HL-60 (cell line): ENCODE data around the gene DNLZ.
"Not testable (repeated sequence)": the region's sequence is repeated elsewhere in the genome, so short reads cannot be mapped to it uniquely, and the experiment has no call there.

Source experiments
- DNase-seq, 2 experiments: peaks; one replicate each; pipeline ENCODE4 v3.0.0-alpha.2; 2010 to 2020; ENCODE audit warnings: low read depth in 1 of 2, low spot score in 1 of 2
- H3K27ac ChIP-seq: fragments of 250-450 bp; sonication (Bioruptor Pico); replicated peaks from 2 replicates; pipeline ENCODE4 v1.5.1; 2020; ENCODE audit warnings: mild to moderate bottlenecking, moderate library complexity
- H3K27me3 ChIP-seq: fragments of 250-450 bp; sonication (Bioruptor Pico); 2 replicates; pipeline ENCODE4 v1.5.1; 2021; ENCODE audit warnings: mild to moderate bottlenecking, moderate library complexity; ENCODE audit not compliant: insufficient read depth, poor library complexity, severe bottlenecking
- H3K4me3 ChIP-seq: replicated peaks from 2 replicates; pipeline ENCODE4 v1.5.1; 2011; ENCODE audit warnings: mild to moderate bottlenecking, control low read depth, low read length; ENCODE audit not compliant: insufficient read depth
- CTCF ChIP-seq: IDR thresholded peaks from one replicate; pipeline ENCODE4 v1.5.1; 2011; ENCODE audit warnings: low read length, control low read depth, inconsistent platforms; ENCODE audit not compliant: insufficient read depth
- GABPA ChIP-seq: IDR thresholded peaks from 2 replicates; pipeline ENCODE4 v1.6.1; 2012; ENCODE audit warnings: low read depth
- POLR2AphosphoS5 ChIP-seq: IDR thresholded peaks from 2 replicates; pipeline ENCODE4 v1.6.1; 2012; ENCODE audit warnings: low read depth
- REST ChIP-seq: IDR thresholded peaks from 2 replicates; pipeline ENCODE4 v1.6.1; 2012; ENCODE audit warnings: low read depth; ENCODE audit not compliant: insufficient replicate concordance
- SPI1 ChIP-seq: IDR thresholded peaks from 2 replicates; pipeline ENCODE4 v1.6.1; 2012; ENCODE audit warnings: low read depth, mild to moderate bottlenecking, borderline replicate concordance

The DNLZ gene

GRCh38 chr9:136410500-136411287, 47.1 kb upstream of the DNLZ start, which contains the start of the genes ENTR1 and PMPCA:
Gene ENTR1, minus strand, starts transcription at chr9:136410614. Its CDS starts 217 bp downstream, at chr9:136410397.
Gene PMPCA, plus strand, starts transcription at chr9:136410658. Its CDS starts 11 bp downstream, at chr9:136410669.
- TF ChIP-seq SPI1 (peak; percentile 68; the same call in 1 of the 2 replicates), POLR2AphosphoS5 (peak; percentile 89), REST (no peak), GABPA (peak; percentile 89), CTCF (no peak)
- H3K27ac ChIP-seq: peak within 1 kb of the TSS; percentile 84
- no peaks in the 10 kb centered on the region for H3K27me3 ChIP-seq
- H3K4me3 ChIP-seq: peak within 1 kb of the TSS; percentile 85
- peak; percentile 89 to 92 for DNase-seq

- peak; percentile 37 to 52 for DNase-seq
- Histone ChIP-seq H3K27ac (peak overlapping the region; percentile 71), H3K4me3 (peak overlapping the region; percentile 66), H3K27me3 (no peaks in the 10 kb centered on the region)
- TF ChIP-seq GABPA (no peak), SPI1 (no peak), POLR2AphosphoS5 (no peak), REST (no peak), CTCF (no peak)
Observed at GRCh38 chr9:136409557-136410455, 46.3 kb upstream of the DNLZ start.

GRCh38 chr9:136407911-136408310, 44.4 kb upstream of the DNLZ start:
- Histone ChIP-seq H3K4me3 (no peak overlapping the region), H3K27me3 (no peaks in the 10 kb centered on the region), H3K27ac (no peak overlapping the region)
- no peak for TF ChIP-seq POLR2AphosphoS5
- no peak for TF ChIP-seq REST
- no peak for TF ChIP-seq GABPA
- no peak for TF ChIP-seq CTCF
- no peak for TF ChIP-seq SPI1
- DNase-seq: no peak

- H3K4me3 ChIP-seq, H3K27me3 ChIP-seq, DNase-seq, H3K27ac ChIP-seq: not testable (repeated sequence)
Observed at GRCh38 chr9:136407061-136407460, 43.5 kb upstream of the DNLZ start.

- not testable (repeated sequence) for H3K27ac ChIP-seq, H3K27me3 ChIP-seq, DNase-seq, H3K4me3 ChIP-seq
Observed at GRCh38 chr9:136405904-136406303, 42.4 kb upstream of the DNLZ start.
